Medulla oblongata (tissue), 1 donor: ENCODE results near the gene GPR107.
A peak's percentile ranks its signal among the peaks of the same experiment; 100 is the strongest.

Experiments
- DNase-seq: peaks from one replicate; pipeline ENCODE4 v3.0.0-alpha.2; 2015; ENCODE audit errors: extremely low spot score

Gene GPR107

DNA sequence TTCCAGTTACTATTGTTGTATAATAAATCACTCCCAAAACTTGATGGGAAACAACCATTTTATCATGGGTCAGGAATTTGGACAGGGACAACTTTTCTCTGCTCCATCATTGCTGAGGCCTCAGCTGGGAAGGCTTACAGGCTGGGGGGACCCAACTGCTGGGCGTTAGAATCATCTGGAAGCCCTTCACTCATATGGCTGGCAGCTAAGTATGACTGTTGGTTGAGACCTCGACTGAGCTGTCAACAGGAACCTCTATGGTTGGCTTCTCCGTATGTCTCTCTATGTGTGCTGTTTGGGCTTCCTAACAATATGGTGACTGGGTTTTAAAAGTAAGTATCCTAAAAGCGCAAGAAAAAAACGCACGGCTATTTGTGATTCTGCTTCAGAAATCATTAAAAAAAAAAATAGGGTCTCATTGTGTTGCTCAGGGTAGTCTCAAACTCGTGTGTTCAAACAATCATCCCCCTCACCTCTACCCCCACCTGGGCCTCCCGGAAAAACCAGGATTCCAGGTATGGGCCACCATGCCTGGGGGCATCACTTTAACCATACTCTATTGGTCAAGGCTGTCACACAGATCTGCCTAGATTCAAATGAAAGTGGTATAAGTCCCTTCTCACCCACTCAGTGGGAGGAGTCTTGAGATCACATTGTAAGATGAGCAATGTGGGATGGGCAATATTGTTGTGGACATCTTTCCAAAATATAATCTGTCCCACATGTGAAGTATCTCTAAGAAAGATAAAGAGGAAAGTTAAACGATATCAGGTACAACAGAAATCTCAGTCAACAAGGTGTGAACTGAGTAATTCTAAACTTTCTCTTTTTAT, 26.0 kb upstream of the GPR107 start:
- DNase-seq: no peak

GRCh38 chr9:130028493-130029222, 25.0 kb upstream of the GPR107 start:
- no peak for DNase-seq

GRCh38 chr9:130029223-130029973, 24.3 kb upstream of the GPR107 start:
- DNase-seq: no peak

DNA sequence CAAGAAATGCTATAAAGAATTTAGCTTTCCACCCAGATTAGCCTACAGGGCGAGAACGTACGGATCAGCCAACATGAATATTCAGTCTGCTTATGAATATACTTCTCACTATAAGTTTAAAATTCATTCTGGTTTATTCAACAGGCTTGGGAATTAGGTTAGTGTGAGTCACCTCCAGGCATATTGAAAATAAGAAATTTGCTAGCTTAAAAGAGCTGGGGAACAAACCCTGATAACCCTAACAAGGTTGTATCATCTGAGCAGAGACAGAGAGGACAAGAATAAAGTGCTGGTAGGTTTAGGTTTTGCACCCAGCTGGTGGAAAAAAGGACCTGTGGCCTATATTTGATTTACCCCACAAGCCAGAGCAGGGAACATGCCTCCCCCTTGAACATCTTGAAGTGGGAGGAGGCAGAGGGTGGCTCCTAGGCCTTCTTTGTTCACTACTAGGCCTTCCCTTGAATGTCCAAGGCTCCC, 23.0 kb upstream of the GPR107 start:
- no peak for DNase-seq

DNA sequence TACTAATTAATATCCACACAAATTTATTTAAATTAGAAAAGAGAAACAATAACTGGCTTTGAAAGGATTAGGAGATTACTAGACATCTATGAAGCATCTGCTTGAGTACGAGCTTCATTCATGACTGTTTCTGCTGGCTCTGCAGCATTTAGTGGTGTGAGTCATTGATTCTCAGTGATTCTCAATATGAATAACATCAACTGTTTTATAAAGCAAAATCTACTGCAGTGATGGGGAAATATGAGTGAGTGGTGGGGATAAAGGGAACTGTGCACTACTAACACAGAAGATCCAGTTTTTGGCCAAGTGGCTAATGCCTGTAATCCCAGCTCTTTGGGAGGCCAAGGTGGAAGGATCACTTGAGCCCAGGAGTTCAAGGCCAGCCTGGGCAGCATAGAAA, 19.1 kb upstream of the GPR107 start:
- no peak for DNase-seq

- DNase-seq: no peak
Observed at GRCh38 chr9:130036099-130036498, 17.6 kb upstream of the GPR107 start.

DNA sequence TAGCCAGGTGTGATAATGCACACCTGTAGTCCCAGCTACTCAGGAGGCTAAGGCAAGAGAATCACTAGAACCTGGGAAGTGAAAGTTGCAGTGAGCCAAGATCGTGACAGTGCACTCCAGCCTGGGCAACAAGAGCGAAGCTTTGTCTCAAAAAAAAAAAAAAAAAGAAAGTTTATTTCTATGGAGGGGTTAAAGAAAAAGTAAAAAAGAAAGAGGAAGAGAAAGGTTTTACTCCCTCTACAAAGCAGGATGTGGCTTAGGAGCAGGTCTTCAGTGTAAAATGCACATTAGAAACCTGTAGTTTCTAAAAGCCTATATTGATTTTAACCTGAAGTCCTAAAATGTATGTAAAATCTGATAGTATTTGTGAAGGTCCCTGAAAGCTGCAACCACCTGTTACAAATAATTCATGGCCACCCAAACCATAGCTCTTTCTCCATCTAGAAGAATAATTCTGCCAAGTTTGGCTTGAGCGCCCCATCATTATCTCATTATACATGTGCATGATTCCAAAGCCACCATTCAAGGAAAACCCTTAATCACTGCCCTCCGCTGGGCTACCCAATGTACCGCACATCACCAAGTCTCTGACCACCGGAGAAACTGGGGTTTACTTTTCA, 14.1 kb upstream of the GPR107 start:
- DNase-seq: peak; percentile 65

- no peak for DNase-seq
Observed at GRCh38 chr9:130040984-130041647, 12.6 kb upstream of the GPR107 start.

DNA sequence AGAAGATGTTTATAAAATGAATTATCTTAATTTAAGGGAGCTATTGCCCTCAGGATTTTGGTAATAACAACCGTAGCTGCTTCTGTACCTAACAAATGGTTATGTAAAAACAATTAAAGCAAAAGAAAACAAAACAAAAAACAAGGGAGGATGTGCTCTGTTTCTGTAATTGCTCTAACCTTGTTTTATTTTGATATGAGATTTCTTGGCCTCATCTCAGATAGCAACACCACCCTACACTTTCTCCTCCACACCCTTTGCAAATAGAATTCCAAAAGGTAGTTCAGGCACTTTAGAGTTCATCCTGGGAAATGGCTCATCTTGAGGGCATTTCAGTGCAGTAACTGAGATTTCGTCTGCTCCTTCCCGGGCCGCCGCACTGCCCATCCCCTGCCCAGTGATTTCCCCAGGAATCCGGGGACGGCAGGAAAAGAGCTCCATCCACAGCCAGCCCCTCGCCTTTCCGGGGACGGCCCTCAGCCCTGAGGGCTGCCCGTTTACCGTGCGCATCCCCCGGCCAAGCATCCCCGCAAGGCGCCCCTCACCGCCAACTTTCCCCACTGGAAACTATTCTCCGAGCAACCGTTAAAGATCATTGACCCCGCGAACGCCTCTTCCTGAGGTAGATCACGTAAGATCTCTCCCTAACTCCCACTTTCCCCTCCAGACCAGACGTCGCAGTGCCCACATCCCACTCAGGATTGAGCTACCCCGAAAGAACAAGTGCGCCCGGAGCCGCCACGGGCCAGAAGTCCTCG, 11.9 kb upstream of the GPR107 start:
- DNase-seq: peak; percentile 49

GRCh38 chr9:130042406-130042884, 11.3 kb upstream of the GPR107 start:
- DNase-seq: no peak

DNA sequence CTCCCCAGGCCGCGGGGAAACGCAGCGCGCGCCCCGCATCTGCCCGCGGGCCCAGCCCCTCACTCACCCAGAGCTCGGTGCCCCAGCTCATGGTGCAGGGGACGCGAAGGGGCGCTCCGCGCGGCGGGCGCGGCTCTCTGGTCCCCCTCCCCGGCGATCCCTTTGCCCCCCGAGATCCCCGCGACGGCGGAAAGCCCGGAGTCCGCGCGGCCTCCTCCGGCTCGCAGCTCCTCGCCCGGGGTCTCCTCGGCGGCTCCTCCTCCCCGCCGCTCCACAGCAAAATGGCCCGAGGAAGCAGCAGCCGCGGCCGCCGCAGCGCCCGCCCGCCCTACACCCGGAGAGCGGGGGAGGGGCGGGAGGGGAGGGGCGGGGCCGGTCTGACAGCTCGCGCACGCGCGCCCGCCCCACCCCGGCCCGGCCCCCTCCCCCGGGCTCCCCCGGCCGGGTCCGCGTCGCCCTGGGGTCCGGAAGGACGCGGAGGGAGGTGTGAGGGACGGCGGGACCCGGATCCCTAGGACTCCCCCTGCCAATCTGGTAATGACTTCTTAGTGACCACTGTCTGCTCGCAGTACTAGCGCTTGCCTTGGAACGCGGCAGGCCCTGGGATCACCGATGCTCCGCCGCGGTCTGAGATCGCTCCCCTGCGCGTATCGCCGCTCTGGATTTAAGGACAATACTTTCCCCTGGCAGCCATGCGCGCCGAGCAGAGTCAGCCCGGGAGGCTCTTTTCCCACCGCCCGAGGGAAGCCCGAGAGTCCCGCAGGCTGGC, 10.6 kb upstream of the GPR107 start, which contains the start of gene FNBP1:
Gene FNBP1 (minus strand): TSS at position 305 of the 769 bp plus-strand sequence. CDS start 214 bp downstream, at position 91.
- DNase-seq: peak; percentile 84

DNA sequence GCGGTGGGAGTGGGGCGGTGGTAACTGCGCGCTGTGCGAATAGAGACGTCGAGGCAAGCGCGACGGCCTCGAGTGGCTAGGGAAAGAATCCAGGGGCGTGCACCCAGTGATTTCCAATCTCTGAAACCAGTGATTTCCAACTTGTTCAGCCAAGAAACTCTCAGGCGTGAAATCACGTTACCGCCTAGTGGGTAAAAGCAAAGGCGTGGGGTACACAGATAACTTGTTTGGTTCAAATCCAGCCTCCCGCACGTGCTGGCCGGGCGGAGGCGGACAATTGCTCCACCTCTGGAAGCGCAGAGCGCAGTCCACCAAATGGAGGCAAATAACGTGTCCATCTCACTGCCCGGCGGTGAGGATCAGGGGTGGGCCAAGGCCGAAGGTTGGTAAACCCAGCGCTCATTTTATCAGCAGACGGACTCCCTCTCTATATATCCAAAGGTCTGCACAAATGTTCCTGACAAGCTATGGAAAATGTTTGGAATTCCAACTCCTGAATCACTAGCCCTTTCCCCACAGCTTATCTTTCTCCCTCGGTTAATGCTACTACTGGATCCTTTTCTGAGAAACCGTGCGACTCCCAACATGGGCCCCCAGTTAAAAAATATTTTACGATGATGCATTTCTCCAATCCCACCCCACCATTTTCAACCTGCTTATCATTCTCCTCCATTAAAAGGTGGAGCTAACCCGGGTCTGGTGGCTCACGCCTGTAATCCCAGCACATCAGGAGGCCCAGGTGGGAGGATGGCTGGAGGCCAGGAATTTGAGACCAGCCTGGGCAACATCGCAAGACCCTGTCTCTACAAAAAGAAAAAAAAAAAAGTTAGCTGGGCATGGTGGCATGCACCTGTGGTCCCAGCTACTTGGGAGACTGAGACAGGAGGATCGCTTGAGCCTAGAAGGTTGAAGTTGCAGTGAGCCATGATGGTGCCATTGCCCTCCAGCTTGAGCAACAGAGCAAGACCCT, 9.8 kb upstream of the GPR107 start:
- DNase-seq: no peak

DNA sequence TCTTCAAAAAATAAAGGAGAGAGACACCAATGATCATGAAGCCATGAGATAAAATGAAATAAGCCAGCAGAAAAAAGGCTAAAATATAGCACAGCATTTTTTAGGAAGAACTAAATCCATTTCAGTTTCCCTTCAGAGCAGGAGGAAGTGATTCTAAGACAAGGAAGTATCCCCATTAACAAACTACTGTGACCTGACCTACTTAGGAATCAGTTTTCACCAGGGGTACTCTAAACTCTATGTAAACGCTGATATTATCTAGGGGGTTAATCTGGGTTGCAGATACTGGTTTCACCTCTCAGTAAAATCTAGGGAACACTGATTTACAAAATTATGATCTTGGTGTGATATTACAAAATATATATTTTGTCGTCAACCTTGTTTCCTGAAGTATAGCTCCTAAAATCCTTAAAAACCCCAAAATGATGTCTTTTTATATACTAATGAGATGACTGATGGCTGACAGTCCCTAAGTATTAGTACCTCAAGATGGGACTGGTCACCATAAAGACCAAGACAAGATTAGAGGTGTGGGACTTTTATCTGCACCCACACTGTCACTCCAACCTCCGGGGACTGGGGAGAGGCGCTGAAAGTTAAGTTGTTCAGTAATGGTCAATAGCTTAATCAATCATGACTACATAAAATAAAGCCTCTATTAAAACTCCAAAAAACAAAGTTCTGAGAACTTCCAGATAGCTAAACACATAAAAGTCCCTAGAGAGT, 7.8 kb upstream of the GPR107 start:
- no peak for DNase-seq

- DNase-seq: peak; percentile 44
Observed at GRCh38 chr9:130049431-130050210, 4.1 kb upstream of the GPR107 start.

- no peak for DNase-seq
Observed at GRCh38 chr9:130050462-130050861, 3.2 kb upstream of the GPR107 start.

- DNase-seq: no peak
Observed at GRCh38 chr9:130051855-130052254, 1.9 kb upstream of the GPR107 start.

GRCh38 chr9:130053109-130053503, 600 bp upstream of the GPR107 start:
- no peak for DNase-seq
